Prostate gland (tissue), 2 donors: ENCODE data around the gene IL21. TPM values are rescaled to one million over a fixed set of nuclear protein-coding genes. Genes with fewer than 3 reads are reported as not detected.

Experiments
- DNase-seq: peaks from one replicate; pipeline ENCODE4 v3.0.0-alpha.2; 2019; ENCODE audit warnings: low spot score
- H3K27ac ChIP-seq, 2 donors: fragments of 200-600 bp; sonication (generic); 2 replicates each; pipeline ENCODE4 v1.5.1; 2017 to 2019
- H3K27me3 ChIP-seq: fragments of 200-600 bp; sonication (generic); replicated peaks from 2 replicates; pipeline ENCODE4 v1.5.1; 2019; ENCODE audit not compliant: insufficient read depth
- H3K36me3 ChIP-seq, 2 donors: fragments of 200-600 bp; sonication (generic); 1 replicate in 1 of 2; 2 replicates in 1 of 2; pipeline versions ENCODE4 v1.5.1 to v1.8.1; 2017 to 2019
- H3K4me1 ChIP-seq: fragments of 200-600 bp; sonication (generic); replicated peaks from 2 replicates; pipeline ENCODE4 v1.5.1; 2019
- H3K4me3 ChIP-seq, 2 donors: fragments of 200-600 bp; sonication (generic); 2 replicates each; pipeline ENCODE4 v1.5.1; 2017 to 2019
- H3K9me3 ChIP-seq: fragments of 200-600 bp; sonication (generic); 2 replicates; pipeline ENCODE4 v1.5.1; 2017
- POLR2A ChIP-seq: fragments of 450-650 bp; IDR thresholded peaks from one replicate; pipeline ENCODE4 v1.6.1; 2016; ENCODE audit warnings: antibody characterized with exemption, mild to moderate bottlenecking
- POLR2AphosphoS5 ChIP-seq: sonication (generic); formaldehyde crosslinking; IDR thresholded peaks from one replicate; pipeline ENCODE4 v1.6.1; 2017; ENCODE audit warnings: antibody characterized with exemption
- WGBS: methylation state at CpG from one replicate; pipeline ENCODE4 v1.1.5; 2018; 5-methylcytosine and 5-hydroxymethylcytosine counted together
- intact Hi-C: fragments of 100-400 bp; cut with DNase I; formaldehyde crosslinking; loops from one replicate; pipeline ENCODE4 v1.14.2; 2022
- total RNA-seq, 2 donors: library from RNA; depleted of rRNA; stranded (reverse); fragments of >200 nt; gene quantifications; one replicate each; pipeline ENCODE4 v1.1.0, GENCODE V29; 2016
- TF ChIP-seq, protein P1 (sequence below), 4 experiments: fragments of 200-600 bp in 2 of 4; fragments of 450-650 bp in 2 of 4; sonication (generic) in 2 of 4; IDR thresholded peaks; 1 replicate in 3 of 4; 2 replicates in 1 of 4; pipeline ENCODE4 v1.5.1; 2016 to 2019; ENCODE audit warnings: antibody characterized with exemption in 4 of 4, mild to moderate bottlenecking in 2 of 4, moderate library complexity in 2 of 4

The IL21 gene
- total RNA-seq, 2 donors from 2014 or later, result not detected

DNA sequence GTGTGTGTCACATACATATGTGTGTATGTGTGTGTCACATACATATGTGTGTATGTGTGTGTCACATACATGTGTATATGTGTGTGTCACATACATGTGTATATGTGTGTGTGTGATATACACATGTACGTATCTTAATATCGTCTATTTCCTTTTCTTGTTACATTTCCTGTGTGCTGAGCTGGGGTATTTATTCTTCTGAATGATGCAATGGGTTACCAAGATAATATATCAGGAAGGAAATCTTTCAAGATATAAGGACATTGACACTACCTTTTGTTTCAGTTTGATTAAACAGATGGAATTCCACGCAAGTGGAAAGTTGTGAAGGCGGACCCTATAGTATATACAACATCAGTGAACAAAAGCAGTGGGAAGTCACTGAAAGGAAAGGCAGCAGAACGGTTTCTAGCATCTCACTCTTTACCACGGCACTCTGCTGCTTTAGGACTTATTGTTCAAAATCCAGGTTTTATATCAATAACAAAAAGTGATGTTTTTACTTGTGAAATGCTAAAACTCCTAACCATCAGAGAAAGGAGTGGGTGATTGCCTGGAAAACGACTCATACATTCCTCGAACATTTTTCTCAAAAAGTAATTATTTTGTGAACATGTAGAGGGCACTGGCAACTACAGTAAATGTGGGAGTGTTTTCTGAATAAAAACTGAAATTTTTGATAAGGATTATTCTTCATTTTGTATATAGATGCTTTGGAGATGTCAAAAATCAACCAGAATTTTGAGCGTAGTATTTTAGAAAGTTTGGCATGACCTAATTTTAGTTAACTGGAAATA is 43.1 kb upstream of the IL21 start:
- 82% methylated on average over 9 of the region's 9 CpGs for WGBS
- Histone ChIP-seq H3K4me1 (no peaks in the 10 kb centered on the region), H3K36me3 (no peaks in the 10 kb centered on the region), H3K27me3 (no peaks in the 10 kb centered on the region), H3K27ac (no peak overlapping the region), H3K9me3 (no peaks in the 10 kb centered on the region), H3K4me3 (no peak overlapping the region)
- DNase-seq, result no peak
- intact Hi-C loops, result no loop called here
- TF ChIP-seq POLR2A (no peak), POLR2AphosphoS5 (no peak)
- TF ChIP-seq, protein P1, sequence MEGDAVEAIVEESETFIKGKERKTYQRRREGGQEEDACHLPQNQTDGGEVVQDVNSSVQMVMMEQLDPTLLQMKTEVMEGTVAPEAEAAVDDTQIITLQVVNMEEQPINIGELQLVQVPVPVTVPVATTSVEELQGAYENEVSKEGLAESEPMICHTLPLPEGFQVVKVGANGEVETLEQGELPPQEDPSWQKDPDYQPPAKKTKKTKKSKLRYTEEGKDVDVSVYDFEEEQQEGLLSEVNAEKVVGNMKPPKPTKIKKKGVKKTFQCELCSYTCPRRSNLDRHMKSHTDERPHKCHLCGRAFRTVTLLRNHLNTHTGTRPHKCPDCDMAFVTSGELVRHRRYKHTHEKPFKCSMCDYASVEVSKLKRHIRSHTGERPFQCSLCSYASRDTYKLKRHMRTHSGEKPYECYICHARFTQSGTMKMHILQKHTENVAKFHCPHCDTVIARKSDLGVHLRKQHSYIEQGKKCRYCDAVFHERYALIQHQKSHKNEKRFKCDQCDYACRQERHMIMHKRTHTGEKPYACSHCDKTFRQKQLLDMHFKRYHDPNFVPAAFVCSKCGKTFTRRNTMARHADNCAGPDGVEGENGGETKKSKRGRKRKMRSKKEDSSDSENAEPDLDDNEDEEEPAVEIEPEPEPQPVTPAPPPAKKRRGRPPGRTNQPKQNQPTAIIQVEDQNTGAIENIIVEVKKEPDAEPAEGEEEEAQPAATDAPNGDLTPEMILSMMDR (IDR thresholded peaks at IDR 0.05), result no peak

GRCh38 chr4:122663291-122663690 is 42.4 kb upstream of the IL21 start:
- WGBS, result 59% methylated on average over 1 of the region's 1 CpG
- no peaks in the 10 kb centered on the region for H3K27me3 ChIP-seq
- H3K4me1 ChIP-seq, result no peaks in the 10 kb centered on the region
- no peak overlapping the region for H3K27ac ChIP-seq
- H3K36me3 ChIP-seq, result no peaks in the 10 kb centered on the region
- intact Hi-C loops, result no loop called here
- DNase-seq, result no peak
- TF ChIP-seq POLR2AphosphoS5 (no peak), POLR2A (no peak)
- TF ChIP-seq, protein P1 (IDR thresholded peaks at IDR 0.05), result no peak
- no peaks in the 10 kb centered on the region for H3K9me3 ChIP-seq
- H3K4me3 ChIP-seq, result no peak overlapping the region

DNA sequence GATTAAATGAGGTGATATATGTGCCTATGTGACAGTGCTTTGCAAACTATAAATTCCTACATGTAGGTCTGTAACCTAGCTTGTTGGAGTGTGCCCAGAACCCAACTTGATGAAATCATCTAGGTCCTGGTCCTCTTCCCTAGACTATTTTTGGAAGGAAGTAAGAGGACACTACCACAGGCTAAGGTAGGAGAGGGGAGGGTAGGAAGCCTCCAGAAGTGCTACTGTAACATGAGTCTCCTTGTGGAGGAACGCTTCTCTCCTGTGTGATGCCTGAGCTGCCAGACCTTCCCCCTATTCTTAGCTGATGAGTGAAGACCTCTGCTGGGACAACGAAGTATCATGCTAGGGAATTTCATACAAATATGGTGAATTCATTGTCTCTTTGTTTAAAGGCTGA is 41.8 kb upstream of the IL21 start:
- H3K4me3 ChIP-seq, result no peak overlapping the region
- intact Hi-C loops, result no loop called here
- 57% methylated on average over 2 of the region's 2 CpGs for WGBS

DNA sequence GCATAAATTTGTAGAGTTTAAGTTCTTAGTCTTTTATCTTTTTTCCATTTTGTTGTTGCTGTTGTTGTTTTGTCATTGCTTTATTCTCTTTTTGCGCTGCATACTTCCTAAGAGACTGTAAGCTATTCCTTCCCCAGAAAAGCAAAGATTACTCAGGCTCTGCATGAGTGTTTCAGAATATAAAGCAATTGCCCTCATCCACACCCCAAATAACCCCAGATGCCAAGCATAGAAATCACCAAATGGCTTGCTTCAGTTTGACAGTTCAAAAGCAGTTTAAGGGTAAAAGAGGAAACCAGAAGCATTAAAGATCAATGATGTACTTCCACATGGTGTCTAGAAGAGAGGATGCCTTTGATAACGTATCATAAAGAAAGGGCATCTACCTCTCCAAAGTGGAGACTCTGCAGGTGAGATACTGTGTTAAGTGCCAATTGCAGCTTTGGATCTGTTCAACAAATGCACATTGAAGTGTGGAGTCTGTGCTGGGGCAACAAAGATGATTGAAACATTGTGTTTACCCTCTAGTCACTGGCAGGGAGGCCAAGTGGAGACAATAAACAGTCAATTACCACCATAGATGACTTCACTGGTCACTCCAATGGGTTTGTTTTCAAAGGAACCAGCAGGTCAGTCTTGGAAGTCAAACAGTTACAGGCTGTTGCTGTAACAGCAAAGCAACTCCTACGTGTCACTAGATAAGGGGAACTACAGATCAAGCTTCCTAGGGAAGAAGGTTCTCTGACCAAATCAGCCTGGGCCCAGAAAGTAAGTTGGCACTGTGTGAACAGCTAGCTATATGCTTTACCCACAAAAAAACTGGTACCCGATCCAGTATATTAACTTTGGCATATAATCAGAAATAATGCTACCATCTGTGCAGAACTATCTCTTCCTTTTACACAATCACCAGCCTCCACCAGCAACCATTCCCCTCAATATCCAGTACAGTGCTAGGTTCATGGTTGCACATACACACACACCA is 40.6 kb upstream of the IL21 start:
- no peaks in the 10 kb centered on the region for H3K27me3 ChIP-seq
- no peak overlapping the region for H3K27ac ChIP-seq
- no peak for DNase-seq
- WGBS, result 73% methylated on average over 4 of the region's 4 CpGs
- no peak overlapping the region for H3K4me3 ChIP-seq
- H3K9me3 ChIP-seq, result no peaks in the 10 kb centered on the region
- intact Hi-C loops, result no loop called here
- H3K36me3 ChIP-seq, result no peaks in the 10 kb centered on the region
- H3K4me1 ChIP-seq, result no peaks in the 10 kb centered on the region
- TF ChIP-seq POLR2A (no peak), POLR2AphosphoS5 (no peak)
- TF ChIP-seq, protein P1 (IDR thresholded peaks at IDR 0.05), result no peak

More for the DNA sequence above, 41.8 kb upstream of the IL21 start:
- Histone ChIP-seq H3K27me3 (no peaks in the 10 kb centered on the region), H3K36me3 (no peaks in the 10 kb centered on the region), H3K4me1 (no peaks in the 10 kb centered on the region), H3K9me3 (no peaks in the 10 kb centered on the region), H3K27ac (no peak overlapping the region)
- no peak for TF ChIP-seq POLR2A
- TF ChIP-seq, protein P1 (IDR thresholded peaks at IDR 0.05), result no peak
- no peak for TF ChIP-seq POLR2AphosphoS5
- DNase-seq, result no peak
